A549 (cell line): Measurements from ENCODE around the gene ATM. TPM values are rescaled to one million over a fixed set of nuclear protein-coding genes. Genes with fewer than 3 reads are reported as not detected.

Experiments used
- ATAC-seq, 2 experiments: fragments of 200-7000 bp in 1 of 2; fragments of >200 bp in 1 of 2; cut with Nextera tagmentation in 1 of 2; cut with Tn5 transposase in 1 of 2; 3 replicates each; pipeline versions ENCODE4 v1.8.0 to v1.9.1; 2018 to 2020; ENCODE audit warnings: mild to moderate bottlenecking in 1 of 2, moderate library complexity in 1 of 2
- CTCF ChIA-PET: fragments of 300-600 bp; sonication (Branson Sonifier 250); formaldehyde crosslinking; extraction: SDS; loops from one replicate; lab custom pipeline; 2021; ENCODE audit warnings: antibody characterized with exemption, inconsistent platforms; lab: Yijun Ruan, JAX
- POLR2A ChIA-PET: fragments of 350-600 bp; formaldehyde crosslinking; extraction: SDS; loops from one replicate; lab custom pipeline; 2021; ENCODE audit warnings: antibody characterized with exemption, inconsistent platforms; lab: Yijun Ruan, JAX
- DNase-seq, 2 experiments: peaks; one replicate each; pipeline versions ENCODE4 v3.0.0 to v3.0.0-alpha.2; 2011 to 2016; ENCODE audit warnings: low read depth in 1 of 2, low spot score in 1 of 2
- FAIRE-seq: peaks from 2 replicates; lab custom pipeline; 2011; peaks lifted over from hg19 to GRCh38; lab: Jason Lieb, UNC
- H3K27ac ChIP-seq, 2 experiments: fragments of >200 bp; sonication (Bioruptor Twin); formaldehyde crosslinking; 3 replicates each; pipeline ENCODE4 v1.5.1; 2016 to 2017
- H3K4me1 ChIP-seq: fragments of >200 bp; sonication (Bioruptor Twin); formaldehyde crosslinking; 3 replicates; pipeline ENCODE4 v1.6.1; 2016
- H3K4me2 ChIP-seq: fragments of >200 bp; sonication (Bioruptor Twin); formaldehyde crosslinking; 3 replicates; pipeline ENCODE4 v1.6.1; 2016
- H3K4me3 ChIP-seq: fragments of >200 bp; sonication (Bioruptor Twin); formaldehyde crosslinking; 3 replicates; pipeline ENCODE4 v1.5.1; 2016
- H3K9me3 ChIP-seq: fragments of >200 bp; sonication (Bioruptor Twin); formaldehyde crosslinking; 3 replicates; pipeline ENCODE4 v1.6.1; 2016
- BCL3 ChIP-seq: fragments of >200 bp; sonication (Bioruptor Twin); formaldehyde crosslinking; IDR thresholded peaks from 3 replicates; pipeline ENCODE4 v1.6.1; 2016
- CEBPB ChIP-seq, 2 experiments: fragments of >200 bp in 1 of 2; sonication (Bioruptor Twin) in 1 of 2; formaldehyde crosslinking in 1 of 2; IDR thresholded peaks; 2 replicates each; pipeline ENCODE4 v1.6.1; 2012 to 2016
- HDAC2 ChIP-seq: fragments of 200-600 bp; sonication (generic); IDR thresholded peaks from 2 replicates; pipeline ENCODE4 v1.6.1; 2016
- HMGXB4 ChIP-seq: fragments of 250-450 bp; sonication (Bioruptor Pico); IDR thresholded peaks from 2 replicates; pipeline ENCODE4 v1.5.0; 2021; ENCODE audit warnings: mild to moderate bottlenecking, moderate library complexity, borderline replicate concordance
- JUNB ChIP-seq: fragments of >200 bp; sonication (Bioruptor Twin); formaldehyde crosslinking; IDR thresholded peaks from 2 replicates; pipeline ENCODE4 v1.6.1; 2016
- MAFK ChIP-seq: fragments of 450-650 bp; IDR thresholded peaks from 2 replicates; pipeline ENCODE4 v1.6.1; 2014; ENCODE audit not compliant: partially characterized antibody
- MAZ ChIP-seq: fragments of 150-350 bp; IDR thresholded peaks from 2 replicates; pipeline ENCODE4 v1.6.1; 2014; ENCODE audit warnings: antibody characterized with exemption, low read depth, low read length, borderline replicate concordance
- RARB ChIP-seq: fragments of 250-450 bp; sonication (Bioruptor Pico); IDR thresholded peaks from 2 replicates; pipeline ENCODE4 v1.8.0; 2021; ENCODE audit warnings: mild to moderate bottlenecking, moderate library complexity
- ZC3H11A ChIP-seq: fragments of 450-650 bp; IDR thresholded peaks from 2 replicates; pipeline ENCODE4 v1.6.1; 2014; ENCODE audit warnings: antibody characterized with exemption, mild to moderate bottlenecking
- WGBS: methylation state at CpG from one replicate; pipeline ENCODE4 v1.1.6; 2017; ENCODE audit errors: missing lambda C conversion rate; 5-methylcytosine and 5-hydroxymethylcytosine counted together
- polyA plus RNA-seq, 4 experiments: library from polyadenylated mRNA; depleted of rRNA in 3 of 4; stranded (reverse); fragments of >200 nt; fragmentation: RNase III in 1 of 4; extraction: RNeasy Plus Mini Kit Qiagen cat#74134 plus additional on column Dnase treatment in 1 of 4; gene quantifications; 2 replicates in 3 of 4; 3 replicates in 1 of 4; pipeline ENCODE4 v1.2.3, GENCODE V29; 2011 to 2017
- TF ChIP-seq, protein P1 (sequence below): IDR thresholded peaks from 2 replicates; pipeline ENCODE4 v1.6.1; 2012; ENCODE audit warnings: low read depth, borderline replicate concordance
- TF ChIP-seq, protein P2 (sequence below): fragments of >200 bp; sonication (Bioruptor Twin); formaldehyde crosslinking; IDR thresholded peaks from 3 replicates; pipeline ENCODE4 v1.5.1; 2016
- TF ChIP-seq, protein P3 (sequence below): fragments of 450-650 bp; IDR thresholded peaks from 2 replicates; pipeline ENCODE4 v1.6.1; 2014; ENCODE audit warnings: antibody characterized with exemption

Gene ATM
- polyA plus RNA-seq, 2 of the 4 experiments (the other 2 are of a cell fraction) = 15.6 to 40.4 TPM

DNA sequence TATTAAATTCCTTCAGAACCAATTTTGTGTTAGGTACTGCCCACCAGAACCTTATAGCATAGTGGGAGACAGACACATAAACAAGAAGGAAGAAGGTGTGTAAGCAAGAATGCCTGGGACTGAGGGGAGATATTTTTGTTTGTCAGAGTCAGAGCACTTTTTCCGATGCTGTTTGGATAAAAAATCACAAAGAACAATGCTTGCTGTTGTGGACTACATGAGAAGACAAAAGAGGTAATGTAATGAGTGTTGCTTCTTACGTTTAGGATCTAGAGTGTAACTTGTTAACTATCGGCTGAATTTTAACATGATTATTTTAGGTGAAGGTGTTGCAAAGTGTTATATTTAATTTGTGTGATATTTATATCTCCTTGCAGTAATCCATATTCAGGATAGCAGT is 84.9 kb downstream of the ATM start:
- TF ChIP-seq RARB (CRISPR knock-in tag) = no peak
- no peak for TF ChIP-seq HDAC2
- TF ChIP-seq ZC3H11A = no peak
- TF ChIP-seq JUNB = no peak
- TF ChIP-seq, protein P1, sequence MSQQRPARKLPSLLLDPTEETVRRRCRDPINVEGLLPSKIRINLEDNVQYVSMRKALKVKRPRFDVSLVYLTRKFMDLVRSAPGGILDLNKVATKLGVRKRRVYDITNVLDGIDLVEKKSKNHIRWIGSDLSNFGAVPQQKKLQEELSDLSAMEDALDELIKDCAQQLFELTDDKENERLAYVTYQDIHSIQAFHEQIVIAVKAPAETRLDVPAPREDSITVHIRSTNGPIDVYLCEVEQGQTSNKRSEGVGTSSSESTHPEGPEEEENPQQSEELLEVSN = no peak
- TF ChIP-seq, protein P2, sequence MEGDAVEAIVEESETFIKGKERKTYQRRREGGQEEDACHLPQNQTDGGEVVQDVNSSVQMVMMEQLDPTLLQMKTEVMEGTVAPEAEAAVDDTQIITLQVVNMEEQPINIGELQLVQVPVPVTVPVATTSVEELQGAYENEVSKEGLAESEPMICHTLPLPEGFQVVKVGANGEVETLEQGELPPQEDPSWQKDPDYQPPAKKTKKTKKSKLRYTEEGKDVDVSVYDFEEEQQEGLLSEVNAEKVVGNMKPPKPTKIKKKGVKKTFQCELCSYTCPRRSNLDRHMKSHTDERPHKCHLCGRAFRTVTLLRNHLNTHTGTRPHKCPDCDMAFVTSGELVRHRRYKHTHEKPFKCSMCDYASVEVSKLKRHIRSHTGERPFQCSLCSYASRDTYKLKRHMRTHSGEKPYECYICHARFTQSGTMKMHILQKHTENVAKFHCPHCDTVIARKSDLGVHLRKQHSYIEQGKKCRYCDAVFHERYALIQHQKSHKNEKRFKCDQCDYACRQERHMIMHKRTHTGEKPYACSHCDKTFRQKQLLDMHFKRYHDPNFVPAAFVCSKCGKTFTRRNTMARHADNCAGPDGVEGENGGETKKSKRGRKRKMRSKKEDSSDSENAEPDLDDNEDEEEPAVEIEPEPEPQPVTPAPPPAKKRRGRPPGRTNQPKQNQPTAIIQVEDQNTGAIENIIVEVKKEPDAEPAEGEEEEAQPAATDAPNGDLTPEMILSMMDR = no peak
- TF ChIP-seq MAZ = no peak
- TF ChIP-seq, protein P3, sequence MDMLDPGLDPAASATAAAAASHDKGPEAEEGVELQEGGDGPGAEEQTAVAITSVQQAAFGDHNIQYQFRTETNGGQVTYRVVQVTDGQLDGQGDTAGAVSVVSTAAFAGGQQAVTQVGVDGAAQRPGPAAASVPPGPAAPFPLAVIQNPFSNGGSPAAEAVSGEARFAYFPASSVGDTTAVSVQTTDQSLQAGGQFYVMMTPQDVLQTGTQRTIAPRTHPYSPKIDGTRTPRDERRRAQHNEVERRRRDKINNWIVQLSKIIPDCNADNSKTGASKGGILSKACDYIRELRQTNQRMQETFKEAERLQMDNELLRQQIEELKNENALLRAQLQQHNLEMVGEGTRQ = no peak
- Histone ChIP-seq H3K9me3 (no peaks in the 10 kb centered on the region), H3K4me1 (no peaks in the 10 kb centered on the region), H3K27ac (no peak overlapping the region), H3K4me2 (no peak overlapping the region), H3K4me3 (no peak overlapping the region)
- FAIRE-seq (no peak), ATAC-seq (no peak), DNase-seq (no peak)
- ChIA-PET CTCF (no interaction called here), POLR2A (no interaction called here)
- 95% methylated on average over 3 of the region's 3 CpGs for WGBS

- H3K4me3 ChIP-seq = no peak overlapping the region
- WGBS = 98% methylated on average over 2 of the region's 2 CpGs
- no peak for DNase-seq
- no peak for FAIRE-seq
- TF ChIP-seq MAFK (no peak), HMGXB4 (CRISPR knock-in tag) (no peak)
- POLR2A ChIA-PET = no interaction called here
- ATAC-seq = no peak
- H3K9me3 ChIP-seq = no peaks in the 10 kb centered on the region
- H3K4me1 ChIP-seq = no peaks in the 10 kb centered on the region
- H3K4me2 ChIP-seq = no peak overlapping the region
- CTCF ChIA-PET = interaction anchor here (0.6 kb wide), 1 partner anchor 555 kb away, joined by 3 read pairs; no protein-coding TSS in a partner anchor
- H3K27ac ChIP-seq = no peak overlapping the region
Measured at GRCh38 chr11:108313444-108313843, 90.6 kb downstream of the ATM start.

- no peak for DNase-seq
Measured at GRCh38 chr11:108316061-108316460, 93.2 kb downstream of the ATM start.

More at GRCh38 chr11:108316061-108316460, 93.2 kb downstream of the ATM start:
- Histone ChIP-seq H3K4me1 (no peaks in the 10 kb centered on the region), H3K4me2 (no peak overlapping the region), H3K27ac (no peak overlapping the region), H3K4me3 (no peak overlapping the region), H3K9me3 (no peaks in the 10 kb centered on the region)
- no peak for TF ChIP-seq BCL3
- no peak for TF ChIP-seq CEBPB (IDR thresholded peaks at IDR 0.05)
- FAIRE-seq (no peak), ATAC-seq (no peak)
- 90% methylated on average over 3 of the region's 3 CpGs for WGBS
- ChIA-PET POLR2A (no interaction called here), CTCF (no interaction called here)
